Endothelial cell of umbilical vein (primary cell): ENCODE data around the gene ZDHHC16.

Experiments
- CTCF ChIP-seq, 2 donors: IDR thresholded peaks; 1 replicate in 1 of 2; 2 replicates in 1 of 2; pipeline ENCODE4 v1.5.1; 2011; ENCODE audit warnings: low read length in 2 of 2, mild to moderate bottlenecking in 2 of 2, moderate library complexity in 2 of 2, control low read depth in 1 of 2, inconsistent platforms in 1 of 2, low read depth in 1 of 2; ENCODE audit not compliant: insufficient read depth in 1 of 2; ENCODE audit errors: extremely low read depth in 1 of 2
- MAX ChIP-seq: IDR thresholded peaks from 2 replicates; pipeline ENCODE4 v1.6.1; 2011; ENCODE audit not compliant: insufficient read depth, insufficient read length
- POLR2A ChIP-seq: IDR thresholded peaks from 2 replicates; pipeline ENCODE4 v1.6.1; 2012; ENCODE audit warnings: low read depth, mild to moderate bottlenecking, control low read depth, low read length

GRCh38 chr10:97479939-97480338 is 34.0 kb downstream of the ZDHHC16 start:
- TF ChIP-seq CTCF (IDR thresholded peaks at IDR 0.05; ENCODE audit: extremely low read depth in 1 of 2, insufficient read depth in 1 of 2, low read depth in 1 of 2, low read length in 2 of 2): no peak
- no peak for TF ChIP-seq MAX
- TF ChIP-seq POLR2A: no peak
